Left kidney (tissue), 2 donors: Measurements from ENCODE around the gene MYO1D. TPM values are rescaled to one million over a fixed set of nuclear protein-coding genes. Genes with fewer than 3 reads are reported as not detected.
"Not testable (repeated sequence)": the region's sequence is repeated elsewhere in the genome, so short reads cannot be mapped to it uniquely, and the experiment has no call there.

Experiments
- DNase-seq: peaks from one replicate; pipeline ENCODE4 v3.0.0-alpha.2; 2013
- polyA plus RNA-seq: library from polyadenylated mRNA; unstranded; fragments of 120-200 nt; gene quantifications from one replicate; pipeline ENCODE4 v1.2.1, GENCODE V29; 2013; ENCODE audit not compliant: insufficient read length

MYO1D gene
- polyA plus RNA-seq, 1 donor, result 27.1 TPM

DNA sequence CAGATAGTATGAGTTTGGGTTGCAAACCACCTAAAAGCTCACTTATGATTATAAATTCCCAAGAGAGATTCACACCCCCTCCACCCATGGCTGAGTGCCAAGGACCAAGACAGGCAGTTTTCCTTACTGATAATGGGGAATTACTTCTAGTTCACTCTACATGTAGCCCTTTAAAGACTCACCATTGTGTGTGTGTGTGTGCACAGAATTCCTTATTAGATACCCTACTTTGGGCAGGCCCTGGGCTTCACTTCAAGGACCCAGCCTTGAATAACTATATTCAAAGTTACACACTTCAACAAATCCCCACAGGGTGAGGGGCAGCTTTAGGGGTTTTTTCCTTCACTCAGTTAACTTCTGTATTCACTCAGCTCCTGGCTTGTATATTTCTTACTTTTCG lies 143.5 kb downstream of the MYO1D start:
- DNase-seq, result no peak

GRCh38 chr17:32732900-32733299 lies 144.0 kb downstream of the MYO1D start:
- no peak for DNase-seq

- no peak for DNase-seq
These were observed 144.7 kb downstream of the MYO1D start for GRCh38 chr17:32732296-32732642.

- DNase-seq, result no peak
These were observed 145.2 kb downstream of the MYO1D start for GRCh38 chr17:32731556-32732295.

GRCh38 chr17:32727681-32728080 lies 149.2 kb downstream of the MYO1D start:
- DNase-seq, result no peak

- no peak for DNase-seq
These were observed 151.2 kb downstream of the MYO1D start for GRCh38 chr17:32725697-32726096.

DNA sequence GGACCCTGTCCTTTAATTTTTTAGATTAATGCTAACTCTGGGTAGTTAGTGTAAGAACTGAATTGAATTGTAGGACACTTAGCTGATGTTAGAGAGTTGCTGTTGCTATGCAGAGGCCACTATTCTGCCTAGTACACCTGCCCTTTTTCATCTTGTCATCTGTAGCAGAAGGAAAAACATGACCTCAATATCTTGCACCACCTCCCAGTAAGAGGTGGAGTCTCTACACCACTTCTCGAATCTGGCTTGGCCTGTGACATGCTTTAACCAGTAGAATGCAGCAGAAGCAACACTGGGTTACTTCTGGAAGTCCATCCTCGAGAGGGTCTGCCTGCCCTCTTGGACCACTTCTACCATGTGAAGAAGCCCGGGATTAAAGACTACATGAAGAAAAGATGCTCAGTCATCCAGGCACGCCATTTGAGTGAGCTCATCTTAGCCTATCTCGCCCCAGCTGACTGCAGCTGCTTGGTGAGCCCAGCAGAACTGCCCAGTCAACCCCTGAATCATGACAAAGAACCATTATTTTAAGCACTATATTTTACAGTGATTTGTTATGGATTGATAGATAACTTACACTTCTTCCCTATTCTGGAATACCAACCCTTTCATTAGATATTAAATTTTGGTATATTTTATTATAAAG lies 153.5 kb downstream of the MYO1D start:
- DNase-seq, result no peak

DNA sequence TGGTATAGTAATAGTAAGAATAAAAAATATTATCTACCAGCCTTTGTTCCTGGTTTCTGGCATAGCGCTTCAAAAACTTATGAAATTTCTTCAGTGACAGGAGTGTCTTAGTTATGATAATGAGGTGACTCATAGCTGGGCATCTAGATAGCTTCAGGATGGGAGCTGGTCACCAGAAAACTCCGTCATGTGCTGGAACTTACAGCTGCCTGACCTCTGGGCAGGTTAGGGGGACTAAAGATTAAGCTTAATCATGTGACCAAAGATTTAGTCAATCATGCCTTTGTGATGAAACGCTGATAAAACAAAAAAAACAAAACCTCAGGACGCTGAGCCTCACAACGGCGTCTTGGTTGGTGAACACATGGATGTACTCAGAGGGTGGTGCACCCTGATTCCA lies 154.2 kb downstream of the MYO1D start:
- DNase-seq, result no peak

DNA sequence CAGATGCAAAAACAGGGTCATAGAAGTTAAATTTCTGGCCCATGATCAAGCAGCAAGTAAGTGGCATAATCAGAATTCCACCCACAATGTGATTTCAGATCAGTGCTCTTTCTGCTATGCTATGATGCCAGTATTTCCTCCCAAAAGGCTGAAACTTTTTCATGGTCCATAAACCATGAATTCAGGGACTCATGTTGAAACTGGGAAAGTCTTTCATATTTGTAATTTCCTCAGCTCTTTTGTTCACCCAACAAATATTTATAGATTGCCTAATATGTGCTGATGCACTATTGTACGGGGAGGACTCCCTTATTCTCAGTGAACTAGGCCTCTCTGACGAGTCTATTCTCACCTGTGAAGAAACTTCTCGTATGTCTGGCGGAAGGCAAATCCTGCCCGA lies 156.3 kb downstream of the MYO1D start:
- peak; percentile 8 for DNase-seq

DNA sequence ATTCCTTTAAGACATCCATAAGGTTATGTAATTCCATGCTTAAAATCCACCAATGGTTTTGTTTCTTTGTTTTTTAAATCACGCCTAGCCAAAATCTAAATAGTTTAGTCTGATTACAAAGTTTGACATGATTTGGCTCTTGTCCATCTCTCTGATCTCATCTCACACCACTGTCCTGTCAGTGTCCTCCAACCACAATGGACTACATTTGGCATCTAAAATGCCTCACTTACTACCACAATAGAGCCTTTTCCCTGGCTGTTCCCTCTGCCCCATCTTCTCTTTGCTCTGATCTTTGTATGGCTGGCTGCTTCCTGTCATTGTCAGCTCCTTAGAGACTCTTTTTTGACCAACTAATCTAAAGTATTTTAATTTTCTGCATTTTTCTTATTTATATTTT lies 157.2 kb downstream of the MYO1D start:
- DNase-seq, result no peak

GRCh38 chr17:32714922-32715321 lies 162.0 kb downstream of the MYO1D start:
- DNase-seq, result not testable (repeated sequence)

DNA sequence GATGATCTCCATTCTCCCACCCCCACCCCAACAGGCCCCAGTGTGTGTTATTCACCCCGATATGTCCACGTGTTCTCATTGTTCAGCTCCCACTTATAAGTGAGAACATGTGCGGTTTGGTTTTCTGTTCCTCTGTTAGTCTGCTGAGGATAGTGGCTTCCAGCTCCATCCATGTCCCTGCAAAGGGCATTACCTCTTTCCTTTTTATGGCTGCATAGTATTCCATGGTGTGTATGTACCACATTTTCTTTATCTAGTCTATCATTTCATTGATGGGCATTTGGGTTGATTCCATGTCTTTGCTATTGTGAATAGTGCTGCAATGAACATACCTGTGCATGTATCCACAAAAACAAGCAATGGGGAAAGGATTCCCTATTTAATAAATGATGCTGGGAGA lies 162.7 kb downstream of the MYO1D start:
- not testable (repeated sequence) for DNase-seq

GRCh38 chr17:32713081-32713480 lies 163.8 kb downstream of the MYO1D start:
- DNase-seq, result no peak

- no peak for DNase-seq
These were observed 167.4 kb downstream of the MYO1D start for GRCh38 chr17:32709562-32709961.

- no peak for DNase-seq
These were observed 175.1 kb downstream of the MYO1D start for GRCh38 chr17:32701871-32702270.

GRCh38 chr17:32699247-32699646 lies 177.7 kb downstream of the MYO1D start:
- DNase-seq, result no peak

- DNase-seq, result no peak
These were observed 178.9 kb downstream of the MYO1D start for GRCh38 chr17:32697728-32698625.

DNA sequence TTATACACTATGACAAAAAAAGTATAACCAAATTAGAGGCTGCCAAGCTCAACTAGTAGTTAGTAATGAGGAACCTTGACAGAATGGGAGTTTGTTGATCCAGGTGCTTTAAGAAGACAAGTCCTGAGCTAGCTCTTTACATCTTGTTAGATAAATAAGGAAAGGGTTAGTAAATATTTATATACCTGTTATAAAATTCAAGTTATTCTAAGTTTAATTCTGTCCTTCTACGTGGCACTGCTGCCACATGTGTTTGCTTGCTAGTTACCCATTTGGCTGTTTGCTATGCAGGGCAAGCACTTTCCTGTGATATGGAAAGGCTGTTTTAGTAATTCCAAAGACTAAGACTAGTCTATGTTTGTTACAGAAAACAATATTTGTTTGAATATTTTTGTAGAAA lies 180.5 kb downstream of the MYO1D start:
- no peak for DNase-seq

DNA sequence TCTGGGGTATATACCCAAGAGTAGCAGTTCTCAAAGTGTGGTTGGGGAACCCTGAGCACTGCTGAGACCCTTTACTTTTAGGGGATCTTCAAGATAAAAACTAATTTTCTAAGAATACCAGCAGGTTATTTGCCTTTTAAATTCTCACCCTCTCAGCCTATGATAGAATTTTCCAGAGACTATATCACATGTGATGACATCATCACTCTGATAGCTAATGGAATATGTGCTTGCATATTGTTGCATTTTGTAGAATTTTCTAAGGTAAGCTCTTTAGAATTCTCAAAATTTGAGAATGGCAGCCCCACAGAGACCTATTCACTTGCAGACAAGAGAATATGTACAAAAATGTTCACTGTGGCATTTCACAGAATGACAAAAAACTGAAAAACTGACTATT lies 181.1 kb downstream of the MYO1D start:
- DNase-seq, result no peak

- DNase-seq, result no peak
These were observed 183.6 kb downstream of the MYO1D start for GRCh38 chr17:32693194-32693897.

DNA sequence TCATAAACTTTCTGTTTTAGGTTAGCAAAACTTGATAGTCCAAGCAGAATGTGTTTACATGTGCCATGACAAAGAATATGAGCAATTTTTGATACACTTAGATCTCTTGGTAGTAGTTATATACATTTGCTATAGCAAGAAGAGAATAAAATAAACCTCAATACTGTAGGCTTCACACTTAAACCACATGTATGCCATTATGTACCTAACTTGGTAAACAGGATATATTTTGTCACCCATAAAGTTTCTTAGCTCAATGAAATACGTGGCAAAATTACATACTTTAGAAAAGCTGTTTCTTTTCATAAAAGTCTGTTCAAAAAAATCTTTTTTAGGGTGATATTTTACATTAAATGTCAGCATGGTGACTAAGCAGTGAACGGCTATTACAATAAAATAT lies 184.7 kb downstream of the MYO1D start:
- DNase-seq, result no peak

DNA sequence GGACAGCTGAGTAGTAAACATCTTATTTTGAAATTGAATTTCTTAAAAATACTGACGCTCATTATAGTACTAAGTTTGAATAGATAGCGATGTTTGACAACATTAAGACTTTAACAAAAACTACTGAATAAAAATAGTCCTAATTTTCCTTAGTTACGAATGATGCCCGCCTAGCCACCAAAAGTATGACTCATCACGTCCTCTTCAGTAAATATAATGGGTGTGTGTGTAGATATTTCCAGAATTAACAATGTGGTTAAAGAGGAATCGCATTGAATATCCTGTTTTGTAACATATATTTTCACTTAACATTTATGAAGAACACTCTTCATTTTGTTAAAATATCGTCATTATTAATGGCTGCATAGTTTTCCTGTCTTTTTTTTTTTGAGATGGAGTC lies 187.6 kb downstream of the MYO1D start:
- DNase-seq, result no peak
